Stimulated activated CD4-positive, alpha-beta T cell treated with anti-CD3 and anti-CD28 coated beads, Interleukin-2, amount 100 ng/mL, for 48 hours (primary cell): Measurements from ENCODE around the gene FMN2.
"Not testable (repeated sequence)": the region's sequence is repeated elsewhere in the genome, so short reads cannot be mapped to it uniquely, and the experiment has no call there.

Experiments
- DNase-seq, 2 donors: peaks; one replicate each; pipeline ENCODE4 v3.0.0-alpha.2; 2020

Gene FMN2

DNA sequence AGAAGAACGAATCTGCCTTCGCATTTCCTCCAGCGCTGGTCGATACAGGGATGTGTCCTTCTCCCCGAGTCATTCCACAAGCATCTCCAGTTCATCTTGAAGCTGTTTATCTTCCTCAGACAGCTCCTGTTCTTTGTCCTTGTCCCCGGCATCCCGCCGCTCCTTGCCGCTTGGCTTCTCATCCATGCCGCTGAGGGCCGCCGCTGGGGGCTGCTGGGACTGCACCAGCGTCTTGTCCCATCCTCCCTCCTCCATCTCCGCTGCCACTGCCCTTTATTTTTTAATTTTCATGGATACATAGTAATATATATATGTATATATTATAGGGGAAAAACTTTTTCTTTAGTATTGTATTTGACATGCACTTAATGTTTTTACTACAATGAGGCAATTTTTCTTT is 53.4 kb downstream of the FMN2 start:
- DNase-seq, result no peak

DNA sequence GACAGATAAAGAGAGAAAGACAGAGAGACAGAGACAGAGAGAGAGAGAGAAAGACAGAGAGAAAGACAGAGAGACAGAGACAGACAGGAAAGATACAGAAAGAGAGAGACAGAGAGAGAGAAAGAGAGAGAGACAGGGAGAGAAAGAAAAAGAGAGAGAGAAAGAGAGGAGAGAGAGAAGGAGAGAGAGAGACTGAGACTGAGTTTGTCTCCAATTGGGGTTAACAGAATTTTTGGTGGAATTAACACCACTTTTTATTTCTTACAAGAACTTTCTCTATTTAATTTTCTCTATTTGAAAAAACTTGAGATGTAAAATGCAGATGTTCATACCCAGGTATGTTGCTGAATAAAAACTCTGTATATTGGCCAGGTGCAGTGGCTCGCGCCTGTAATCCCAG is 56.6 kb downstream of the FMN2 start:
- no peak for DNase-seq

DNA sequence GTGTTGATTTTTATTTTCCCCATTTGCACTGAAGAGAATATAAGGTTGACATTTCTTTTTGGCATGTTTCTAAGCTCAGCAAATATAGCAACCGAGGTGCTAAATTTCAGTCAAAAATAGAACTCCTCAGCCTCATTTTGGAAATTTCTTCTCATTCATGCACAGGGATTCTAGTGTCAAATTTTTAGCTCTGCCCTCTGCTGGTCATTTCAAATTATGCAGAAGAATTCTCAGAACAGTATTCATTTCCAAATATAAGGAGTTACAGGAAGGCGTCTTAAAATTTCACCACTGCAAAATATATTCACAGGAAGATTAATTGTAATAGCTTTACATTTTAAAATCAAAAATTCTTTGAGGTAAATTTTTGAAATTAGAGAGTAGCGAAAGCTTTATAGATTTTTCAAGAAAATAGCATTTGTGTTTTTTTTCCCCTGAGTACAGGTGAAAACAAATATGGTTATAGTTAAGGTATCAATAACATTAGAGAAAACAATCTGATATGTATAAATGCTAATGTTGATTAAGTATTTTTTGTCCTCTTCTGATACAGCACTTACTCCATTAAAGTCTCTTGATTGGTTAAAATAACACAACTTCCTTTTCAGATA is 57.9 kb downstream of the FMN2 start:
- DNase-seq, result no peak

DNA sequence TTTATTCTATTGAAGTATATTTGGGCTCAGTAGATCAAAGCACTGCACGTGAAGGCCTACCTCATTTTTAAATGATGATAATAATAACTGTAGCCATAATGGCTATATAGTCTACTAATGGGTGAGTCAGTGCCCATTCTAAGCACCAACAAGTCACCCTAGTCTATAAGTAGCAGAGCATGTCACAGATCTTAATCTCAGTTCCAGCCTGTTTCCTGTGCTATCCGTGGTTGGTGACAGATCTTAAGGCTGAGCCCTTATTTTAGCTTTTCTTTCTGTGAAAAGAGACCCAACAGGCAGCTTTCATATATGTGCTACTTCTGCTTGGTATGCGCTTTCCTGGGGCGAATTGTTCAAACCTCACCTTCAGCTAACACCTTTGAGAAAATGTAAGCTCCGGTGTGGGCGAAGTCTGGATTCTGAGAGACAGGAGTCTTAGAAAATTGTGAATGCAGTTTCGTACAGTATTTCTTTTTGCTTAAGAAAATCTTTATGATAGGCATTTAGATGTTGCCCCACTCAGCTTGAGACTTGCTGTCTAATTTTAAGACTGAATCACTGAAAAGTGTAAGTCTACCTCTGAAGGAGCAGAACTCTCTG is 59.6 kb downstream of the FMN2 start:
- no peak for DNase-seq

DNA sequence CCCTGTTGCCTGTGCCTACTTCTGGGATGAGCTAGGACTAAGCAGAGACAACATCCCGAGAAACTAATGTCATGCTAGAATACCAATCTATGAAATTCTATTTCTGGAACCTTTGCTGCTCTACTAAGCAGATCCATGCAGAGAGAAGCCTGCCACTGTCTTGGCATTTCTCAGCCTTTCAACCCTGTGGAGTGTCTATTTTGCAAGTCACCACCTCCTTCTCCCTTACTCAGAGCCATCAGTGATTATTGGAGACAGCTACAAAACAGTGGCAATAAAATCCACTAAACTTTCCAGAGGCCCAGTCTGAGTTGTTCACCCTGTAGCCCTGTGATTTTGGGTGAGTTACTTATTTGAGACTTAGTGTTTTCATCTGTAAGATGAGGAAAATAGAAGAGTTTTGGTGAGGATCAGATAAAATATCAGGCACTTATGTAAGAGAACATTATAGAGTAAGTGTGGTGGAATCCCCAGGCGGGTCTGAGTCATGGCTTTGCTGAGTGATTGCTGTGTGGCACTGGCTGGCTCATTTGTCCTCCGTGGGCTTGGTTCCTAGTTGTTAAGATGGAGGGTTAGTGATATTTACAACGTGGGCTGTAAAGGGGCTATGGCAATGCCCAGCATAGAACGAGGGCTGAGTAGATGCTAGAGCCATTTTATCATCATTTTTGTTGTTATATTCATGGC is 61.1 kb downstream of the FMN2 start:
- no peak for DNase-seq

DNA sequence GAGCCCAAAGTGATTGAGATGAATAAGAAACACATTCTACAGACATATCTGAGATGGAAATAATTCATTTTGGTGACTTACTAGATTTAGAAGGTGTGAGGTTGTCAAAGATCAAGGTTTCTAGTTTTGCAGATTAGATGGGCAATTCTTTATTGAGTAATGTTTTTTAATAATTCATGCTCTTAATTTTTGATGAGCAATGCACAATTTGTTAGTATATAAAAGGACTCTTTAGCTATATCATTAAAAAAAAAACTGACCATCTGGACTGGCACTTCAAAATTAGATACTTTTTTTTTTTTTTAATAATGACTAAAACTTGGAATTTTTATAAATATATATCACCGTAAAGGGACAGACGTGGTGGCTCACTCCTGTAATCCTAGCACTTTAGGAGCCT is 63.9 kb downstream of the FMN2 start:
- DNase-seq, result no peak

DNA sequence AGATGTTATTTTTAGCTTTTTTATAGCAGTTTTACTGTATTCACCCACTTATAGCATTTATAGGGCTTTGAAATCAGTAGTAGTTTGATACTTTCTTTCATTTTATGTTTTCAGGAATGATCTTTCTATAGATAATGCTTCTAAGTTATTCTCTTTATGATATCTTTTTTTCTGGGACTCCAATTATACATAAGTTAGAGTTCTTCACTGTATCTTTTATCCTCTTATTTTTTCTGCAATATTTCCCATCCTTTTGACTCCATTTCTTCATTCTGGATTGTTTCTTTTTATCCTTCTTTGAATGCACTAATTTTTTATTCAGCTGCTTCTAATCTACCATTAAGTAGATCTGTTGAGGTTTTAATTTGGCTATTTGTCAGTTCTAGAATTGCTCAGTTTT is 73.1 kb downstream of the FMN2 start:
- DNase-seq, result no peak

DNA sequence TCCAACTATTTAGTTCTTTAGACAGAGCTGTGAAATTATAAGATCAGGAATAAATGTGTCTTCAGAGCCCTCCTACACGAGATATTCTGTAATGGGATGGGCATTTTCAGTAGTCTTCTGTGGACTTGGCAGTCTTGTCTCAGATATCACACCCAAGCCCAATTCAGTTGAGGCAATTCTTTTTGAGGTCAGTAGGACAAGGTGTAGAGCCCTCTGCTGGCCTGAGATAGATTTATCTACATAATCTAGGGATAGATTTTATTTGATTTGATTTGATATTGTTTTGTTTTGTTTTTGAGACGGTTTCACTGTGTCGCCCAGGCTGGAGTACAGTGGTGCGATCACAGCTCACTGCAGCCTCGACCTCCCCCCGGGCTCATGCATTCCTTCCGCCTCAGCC is 77.5 kb downstream of the FMN2 start:
- DNase-seq, result no peak

DNA sequence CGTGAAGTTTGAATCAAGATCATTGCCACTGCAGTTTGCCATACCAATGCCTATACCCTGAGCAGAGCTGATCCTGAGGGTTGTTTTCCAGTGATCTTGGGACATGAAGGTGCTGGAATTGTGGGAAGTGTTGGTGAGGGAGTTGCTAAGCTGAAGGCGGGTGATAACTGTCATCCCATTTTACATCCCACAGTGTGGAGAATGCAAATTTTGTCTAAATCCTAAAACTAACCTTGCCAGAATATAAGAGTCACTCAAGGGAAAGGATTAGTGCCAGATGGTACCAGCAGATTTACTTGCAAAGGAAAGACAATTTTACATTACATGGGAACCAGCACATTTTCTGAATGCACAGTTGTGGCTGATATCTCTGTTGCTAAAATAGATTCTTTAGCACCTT is 78.6 kb downstream of the FMN2 start:
- DNase-seq, result no peak

DNA sequence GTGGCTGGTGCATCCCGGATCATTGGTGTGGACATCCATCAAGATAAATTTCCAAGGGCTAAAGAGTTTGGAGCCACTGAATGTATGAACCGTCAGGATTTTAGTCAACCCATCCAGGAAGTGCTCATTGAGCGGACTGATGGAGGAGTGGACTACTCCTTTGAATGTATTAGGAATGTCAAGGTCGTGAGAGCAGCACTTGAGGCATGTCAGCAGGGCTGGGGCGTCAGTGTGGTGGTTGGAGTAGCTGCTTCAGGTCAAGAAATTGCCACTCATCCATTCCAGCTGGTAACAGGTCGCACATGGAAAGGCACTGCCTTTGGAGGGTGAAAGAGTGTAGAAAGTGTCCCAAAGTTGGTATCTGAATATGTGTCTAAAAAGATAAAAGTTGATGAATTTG is 79.1 kb downstream of the FMN2 start:
- DNase-seq, result no peak

DNA sequence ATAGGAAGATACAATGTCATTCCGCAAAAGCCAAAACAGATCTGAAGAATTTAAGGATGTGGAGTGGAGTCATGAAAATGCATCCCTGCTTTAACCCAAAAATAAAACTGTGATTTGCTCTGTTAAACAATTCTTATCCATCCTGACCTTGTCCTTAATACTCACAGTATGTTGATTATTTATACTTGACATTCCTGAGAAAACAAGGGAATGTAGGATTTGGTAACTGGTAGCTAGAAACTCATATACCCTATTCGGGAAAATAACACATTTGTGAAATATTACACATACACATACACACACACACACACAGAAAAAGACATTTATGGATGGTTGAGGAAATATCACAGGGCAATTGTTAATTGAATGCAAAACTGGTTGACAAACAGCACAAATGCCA is 80.2 kb downstream of the FMN2 start:
- no peak for DNase-seq

DNA sequence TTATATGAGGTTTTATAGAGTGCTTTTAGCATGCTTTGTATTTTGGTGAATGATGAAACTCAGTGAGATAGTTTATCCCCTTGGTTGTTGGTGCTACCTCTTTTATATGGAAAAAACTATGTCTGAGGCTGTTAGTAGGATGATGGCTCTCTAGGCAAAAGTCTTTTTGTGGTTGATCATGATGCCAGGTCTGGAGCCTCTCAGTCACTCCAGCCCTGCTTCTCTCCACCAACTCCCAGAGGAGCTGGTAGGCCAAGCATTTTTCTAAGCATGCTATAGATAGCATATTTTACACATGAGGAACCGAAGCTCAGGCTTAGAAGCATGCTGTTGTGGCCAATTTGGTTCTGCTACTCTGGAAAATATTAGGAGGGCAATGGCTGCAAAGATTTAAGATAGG is 82.2 kb downstream of the FMN2 start:
- no peak for DNase-seq

DNA sequence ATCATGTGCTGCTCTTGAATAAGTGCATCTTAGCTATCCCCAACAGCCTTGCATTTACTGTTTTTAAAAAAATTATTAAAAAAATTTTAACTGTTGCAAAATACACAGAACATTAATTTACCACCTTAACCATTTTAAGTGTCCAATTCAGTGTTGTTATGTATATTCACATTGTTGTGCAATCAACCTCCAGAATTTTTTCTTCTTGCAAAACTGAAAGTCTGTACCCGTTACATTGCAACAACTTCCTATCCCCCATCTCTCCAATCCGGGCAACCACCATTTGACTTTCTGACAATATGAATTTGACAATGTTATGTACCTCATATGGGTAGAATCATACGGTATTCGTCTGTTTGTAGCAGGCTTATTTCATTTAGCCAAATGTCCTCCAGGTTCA is 83.1 kb downstream of the FMN2 start:
- DNase-seq, result no peak

DNA sequence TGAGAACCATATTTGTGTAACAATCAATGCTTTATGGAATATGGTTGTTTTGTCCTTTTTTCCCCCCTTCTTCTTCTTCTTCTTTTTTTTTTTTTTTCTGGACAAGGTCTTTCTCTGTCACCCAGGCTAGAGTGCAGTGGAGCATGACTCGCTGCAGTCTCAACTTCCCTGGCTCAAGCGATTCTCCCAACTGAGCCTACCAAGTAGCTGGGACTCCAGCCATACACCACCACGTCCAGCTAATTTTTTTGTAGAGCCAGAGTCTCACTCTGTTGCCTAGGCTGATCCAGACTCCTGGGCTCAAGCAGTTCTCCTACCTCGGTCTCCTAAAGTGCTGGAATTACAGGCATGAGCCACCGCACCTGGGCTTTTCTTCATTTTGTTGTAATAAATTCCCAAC is 86.7 kb downstream of the FMN2 start:
- DNase-seq, result no peak

DNA sequence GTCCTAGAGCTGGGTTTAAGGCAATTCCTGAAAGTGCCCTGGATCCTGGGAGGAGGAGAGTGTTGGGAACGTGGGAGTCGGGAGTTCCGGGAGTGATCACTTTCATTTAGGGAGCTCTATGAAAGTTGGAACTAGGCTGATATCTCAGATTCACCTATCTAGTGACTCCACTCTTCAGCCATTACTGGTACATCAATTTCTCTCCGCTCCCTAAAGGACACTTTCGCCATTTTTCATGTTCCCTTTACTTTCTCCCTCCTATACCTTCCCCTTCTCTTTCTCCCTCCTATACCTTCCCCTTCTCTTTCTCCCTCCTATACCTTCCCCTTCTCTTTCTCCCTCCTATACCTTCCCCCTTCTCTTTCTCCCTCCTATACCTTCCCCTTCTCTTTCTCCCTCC is 93.0 kb downstream of the FMN2 start:
- not testable (repeated sequence) for DNase-seq

DNA sequence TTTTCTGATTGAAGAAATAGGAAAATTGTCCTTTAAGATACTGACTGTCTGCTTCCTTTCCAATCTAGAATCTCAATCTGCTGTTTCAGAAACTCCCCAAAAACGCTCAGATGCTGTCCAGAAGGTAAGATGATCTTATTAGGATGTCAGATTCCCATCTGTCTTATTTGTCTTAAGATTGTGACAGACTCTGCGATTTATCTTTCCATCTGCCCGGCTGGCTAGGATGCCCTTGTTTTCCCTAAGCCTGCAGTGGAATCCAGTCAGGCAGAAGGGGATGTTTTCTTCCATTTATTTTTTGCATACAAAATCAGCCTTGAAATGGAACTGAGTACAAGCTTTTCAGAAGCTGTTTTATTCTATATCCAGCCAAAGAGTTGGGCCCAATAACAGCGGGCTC is 96.5 kb downstream of the FMN2 start:
- no peak for DNase-seq

DNA sequence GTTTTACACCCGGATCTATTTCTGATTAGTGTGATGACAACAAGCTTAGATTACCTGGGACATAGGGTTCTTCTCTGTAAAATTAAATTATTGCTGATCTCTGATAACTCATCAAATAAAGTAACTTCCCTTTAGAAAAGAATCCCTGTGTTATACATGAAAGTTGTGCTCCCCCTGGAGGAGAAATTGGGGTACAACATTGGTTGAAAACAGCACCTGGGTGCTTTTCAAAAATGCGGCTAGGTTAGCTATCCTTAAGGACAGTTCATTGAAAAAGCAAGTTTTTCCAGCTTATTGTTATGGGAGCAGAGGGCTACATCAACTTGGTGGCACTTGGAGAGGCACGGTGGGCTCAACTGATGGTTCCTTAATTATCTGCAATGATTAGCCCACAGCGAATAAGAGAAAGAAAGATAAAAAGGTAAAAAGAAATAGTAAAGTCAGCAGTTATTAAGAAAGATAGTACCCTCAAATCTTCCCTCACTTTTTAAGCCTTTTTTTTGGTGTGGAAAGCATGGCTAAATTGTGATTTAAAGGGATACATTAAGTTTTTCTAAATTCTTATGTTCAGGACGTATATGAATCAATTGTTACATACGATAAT is 97.8 kb downstream of the FMN2 start:
- peak; percentile 23 for DNase-seq

DNA sequence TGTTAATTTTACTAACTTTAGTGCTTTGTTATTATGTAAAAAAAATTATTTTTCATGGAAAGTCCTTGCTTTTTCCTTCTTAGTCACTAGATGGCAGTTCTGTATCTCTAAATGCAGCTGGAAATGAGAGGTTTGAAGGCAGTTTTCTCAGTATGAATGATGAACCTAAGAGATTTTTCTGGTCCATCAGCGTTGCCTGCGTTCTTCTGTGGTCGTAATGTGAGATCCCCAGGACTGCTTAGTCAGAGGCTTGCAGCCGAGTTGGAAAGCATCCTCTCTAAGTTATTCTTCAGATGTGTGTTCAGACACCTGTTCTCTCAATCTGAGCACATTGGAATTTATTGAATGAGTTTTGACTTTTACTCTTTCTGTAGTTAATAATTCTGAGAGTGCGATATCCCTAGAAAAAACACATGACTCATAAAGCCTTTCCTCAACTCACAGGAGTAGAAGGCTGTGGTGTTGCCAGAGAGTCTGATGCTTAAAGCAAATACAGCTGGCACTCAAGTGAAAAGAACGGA is 99.3 kb downstream of the FMN2 start:
- no peak for DNase-seq

DNA sequence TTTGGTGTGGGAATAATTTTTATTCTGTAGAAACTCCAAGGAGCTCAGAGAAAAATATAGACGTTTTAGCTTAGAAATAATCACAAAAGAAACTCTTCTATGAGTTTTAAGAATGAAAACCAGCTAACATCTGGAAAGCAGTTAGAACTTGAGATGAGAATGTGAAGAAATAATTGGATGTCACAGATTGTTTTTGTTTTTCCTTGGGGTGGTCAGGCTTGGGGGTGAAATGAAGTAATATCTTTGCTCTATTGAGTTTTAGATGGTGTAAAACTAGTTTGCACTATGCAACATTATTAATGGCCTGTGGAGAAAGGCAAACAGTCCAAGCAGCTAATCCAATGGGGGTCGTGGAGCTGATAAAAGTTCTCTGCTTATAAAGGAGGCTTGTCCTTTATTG is 101.2 kb downstream of the FMN2 start:
- no peak for DNase-seq

DNA sequence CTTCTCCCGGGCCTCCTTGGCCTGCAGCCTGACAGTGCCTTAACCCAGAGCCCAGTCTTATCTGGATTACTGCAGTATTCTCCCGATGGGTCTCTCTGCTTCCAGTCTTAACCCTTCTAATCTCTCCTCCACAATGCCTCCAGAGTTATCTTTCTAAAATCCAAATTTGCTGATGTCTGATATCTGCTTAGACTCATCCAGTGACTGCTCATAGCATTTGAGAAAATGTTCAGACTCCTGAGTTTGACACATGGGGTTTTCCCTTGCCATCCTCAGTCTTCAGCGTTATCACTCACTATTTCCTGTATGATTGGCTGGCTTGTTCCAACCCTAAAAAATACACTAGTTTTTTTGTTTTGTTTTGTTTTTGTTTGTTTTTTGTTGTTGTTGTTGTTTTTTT is 102.0 kb downstream of the FMN2 start:
- DNase-seq, result no peak

DNA sequence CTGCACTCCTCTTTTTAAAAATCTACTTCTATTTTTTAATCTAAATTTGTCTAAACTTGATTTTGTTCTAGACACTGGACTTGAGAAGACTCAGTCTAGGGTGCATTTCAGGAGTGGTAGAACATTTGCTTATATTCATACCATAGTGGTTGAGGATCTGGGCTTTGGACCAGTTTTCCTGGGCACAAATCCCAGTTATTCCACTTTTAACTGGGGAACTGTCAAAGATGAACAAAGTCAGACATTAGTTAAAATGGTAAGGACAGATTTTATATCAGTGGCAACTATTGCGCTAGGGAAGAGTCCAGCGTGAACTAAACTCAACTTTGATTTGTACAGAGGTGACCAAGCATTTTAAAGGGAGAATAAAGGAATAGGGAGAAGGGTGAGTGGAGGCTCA is 102.4 kb downstream of the FMN2 start:
- no peak for DNase-seq

DNA sequence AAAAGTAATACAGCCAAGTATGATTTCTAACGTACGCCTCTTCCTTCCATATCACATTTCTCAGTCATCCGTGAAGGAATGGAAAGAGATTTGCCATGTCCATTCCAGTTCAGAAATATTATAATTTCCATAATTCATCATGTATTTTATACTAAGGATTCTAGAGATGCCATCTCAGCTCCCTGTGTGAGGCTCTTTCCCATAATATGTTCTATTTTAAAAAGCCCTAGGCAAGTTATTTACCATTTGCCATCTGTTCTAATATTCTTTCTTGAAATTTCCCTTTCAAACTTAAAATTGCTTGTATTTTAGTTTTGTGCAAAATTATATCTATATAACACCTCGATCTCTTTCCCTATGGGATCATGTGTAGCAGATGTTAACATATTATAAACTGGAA is 106.7 kb downstream of the FMN2 start:
- no peak for DNase-seq

DNA sequence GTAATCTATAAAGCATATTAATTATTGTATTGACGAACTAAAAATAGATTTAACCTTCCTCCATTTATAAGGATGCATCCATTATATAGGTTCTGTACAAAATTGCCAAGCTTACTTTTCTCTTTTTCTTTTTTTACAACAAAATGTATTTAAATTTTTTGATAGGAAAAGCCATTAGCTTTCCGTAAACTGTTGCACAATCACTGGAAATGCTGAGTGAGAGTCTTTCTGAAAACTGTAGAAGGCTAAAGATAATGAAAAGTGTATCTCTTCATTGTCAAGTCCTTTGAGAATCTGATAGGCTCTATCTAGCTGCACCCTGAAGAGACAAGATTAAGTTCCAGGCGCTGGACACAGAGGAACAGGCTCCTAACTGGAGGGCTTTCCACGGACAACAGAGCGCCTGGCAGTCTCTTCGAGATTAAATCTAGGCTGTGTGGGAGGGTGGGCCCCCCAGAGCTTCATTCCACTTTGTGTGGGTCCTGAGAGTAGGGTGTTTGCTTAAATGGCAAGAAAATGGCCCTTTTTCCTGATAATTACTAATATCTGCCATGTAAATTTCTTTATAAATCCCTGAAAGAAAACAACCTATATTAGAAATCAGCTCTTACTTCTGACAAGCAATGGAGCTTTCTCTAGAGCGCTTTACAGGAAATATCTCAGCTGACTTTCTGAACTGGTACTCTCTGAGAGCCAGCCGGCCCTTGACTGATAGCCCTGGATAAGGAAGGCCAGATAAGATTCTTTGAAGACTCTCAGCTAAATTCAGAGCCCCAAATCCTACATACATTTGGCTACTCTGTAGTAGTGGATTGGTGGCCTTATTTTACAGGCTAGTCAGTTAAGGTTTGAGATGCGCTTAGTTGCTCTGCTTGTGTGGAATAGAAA is 108.3 kb downstream of the FMN2 start:
- DNase-seq, result no peak
